Measurements from ENCODE around the gene TPRG1L.

DNA sequence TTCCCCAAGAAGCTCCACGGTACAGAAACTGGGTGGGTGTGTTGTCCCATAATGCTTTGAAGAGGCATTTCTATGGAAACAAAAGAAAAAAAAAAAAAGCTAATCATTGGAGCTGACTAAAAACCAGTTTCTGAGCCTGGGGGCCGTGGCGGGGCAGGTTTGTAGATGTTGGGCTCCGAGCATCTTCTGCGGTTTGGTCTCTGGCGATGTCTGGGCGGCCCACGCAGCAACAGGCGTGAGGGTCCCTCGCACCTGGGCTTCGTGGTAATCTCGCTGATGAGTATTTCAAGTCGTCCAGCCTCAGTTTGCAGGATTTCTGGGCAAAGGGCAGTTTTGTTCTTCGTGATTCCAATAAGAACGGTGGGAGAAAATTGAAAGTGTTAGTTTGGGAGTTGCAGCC, 34.3 kb downstream of the TPRG1L start:
- TF ChIP-seq ZNF707 (tag by site-specific recombination; IDR thresholded peaks at IDR 0.05) (no peak), ZFP37 (tag by site-specific recombination; IDR thresholded peaks at IDR 0.05) (no peak), PRDM1 (tag by site-specific recombination; IDR thresholded peaks at IDR 0.05) (no peak), ZNF394 (tag by site-specific recombination; IDR thresholded peaks at IDR 0.05; ENCODE audit: borderline replicate concordance) (no peak)
- TF ChIP-seq, protein P1, sequence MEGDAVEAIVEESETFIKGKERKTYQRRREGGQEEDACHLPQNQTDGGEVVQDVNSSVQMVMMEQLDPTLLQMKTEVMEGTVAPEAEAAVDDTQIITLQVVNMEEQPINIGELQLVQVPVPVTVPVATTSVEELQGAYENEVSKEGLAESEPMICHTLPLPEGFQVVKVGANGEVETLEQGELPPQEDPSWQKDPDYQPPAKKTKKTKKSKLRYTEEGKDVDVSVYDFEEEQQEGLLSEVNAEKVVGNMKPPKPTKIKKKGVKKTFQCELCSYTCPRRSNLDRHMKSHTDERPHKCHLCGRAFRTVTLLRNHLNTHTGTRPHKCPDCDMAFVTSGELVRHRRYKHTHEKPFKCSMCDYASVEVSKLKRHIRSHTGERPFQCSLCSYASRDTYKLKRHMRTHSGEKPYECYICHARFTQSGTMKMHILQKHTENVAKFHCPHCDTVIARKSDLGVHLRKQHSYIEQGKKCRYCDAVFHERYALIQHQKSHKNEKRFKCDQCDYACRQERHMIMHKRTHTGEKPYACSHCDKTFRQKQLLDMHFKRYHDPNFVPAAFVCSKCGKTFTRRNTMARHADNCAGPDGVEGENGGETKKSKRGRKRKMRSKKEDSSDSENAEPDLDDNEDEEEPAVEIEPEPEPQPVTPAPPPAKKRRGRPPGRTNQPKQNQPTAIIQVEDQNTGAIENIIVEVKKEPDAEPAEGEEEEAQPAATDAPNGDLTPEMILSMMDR (tag by site-specific recombination; IDR thresholded peaks at IDR 0.05): no peak
